H1 (cell line): ENCODE results near the gene NT5C. TPM values are rescaled to one million over a fixed set of nuclear protein-coding genes. Genes with fewer than 3 reads are reported as not detected.

Experiments used
- CHD7 ChIP-seq: fragments of 300-600 bp; sonication (generic); IDR thresholded peaks from 2 replicates; pipeline ENCODE4 v1.7.1; 2012; ENCODE audit warnings: low read length, moderate library complexity, mild to moderate bottlenecking, inconsistent platforms; ENCODE audit not compliant: insufficient replicate concordance
- HDAC2 ChIP-seq, 2 experiments: fragments of 300-600 bp in 1 of 2; sonication (generic) in 1 of 2; IDR thresholded peaks; 2 replicates each; pipeline ENCODE4 v1.6.1; 2011 to 2012; ENCODE audit warnings: low read depth in 2 of 2, low read length in 2 of 2, mild to moderate bottlenecking in 2 of 2, moderate library complexity in 2 of 2, borderline replicate concordance in 1 of 2, inconsistent platforms in 1 of 2
- polyA plus RNA-seq, 7 experiments: library from polyadenylated mRNA; depleted of rRNA in 3 of 7; stranded (reverse) in 5 of 7; unstranded in 2 of 7; fragments of >200 nt in 5 of 7; fragments of 200-250 nt in 2 of 7; gene quantifications; 1 replicate in 5 of 7; 2 replicates in 1 of 7; 4 replicates in 1 of 7; pipeline versions ENCODE4 v1.2.1 to v1.2.3, GENCODE V29; 2011 to 2013; ENCODE audit warnings: missing spikeins in 2 of 7, mixed read lengths in 2 of 7
- total RNA-seq: library from RNA; stranded (reverse); fragmentation: NEBNext Ultra II Directional; extraction: Animal tissue kit (Norgen Biotek cat#: 25700); gene quantifications from 2 replicates; pipeline ENCODE4 v1.2.1, GENCODE V29; 2021

Gene NT5C
- total and polyA plus RNA-seq, 2 of the 8 experiments (the other 6 are each of a cell fraction or from before 2014, with no cell fraction given) = 52.1 to 66.4 TPM

- TF ChIP-seq CHD7 (no peak), HDAC2 (IDR thresholded peaks at IDR 0.05; ENCODE audit: borderline replicate concordance in 1 of 2, low read depth in 2 of 2, low read length in 2 of 2) (no peak)
These were observed 48.9 kb downstream of the NT5C start (continued) for GRCh38 chr17:75082683-75083082.
